GM18907 (cell line): ENCODE results near the gene EPN2.
"Not testable (repeated sequence)": the region's sequence is repeated elsewhere in the genome, so short reads cannot be mapped to it uniquely, and the experiment has no call there.

ENCODE experiments used
- ATAC-seq: cut with Tn5 transposase; IDR thresholded peaks from one replicate; pipeline ENCODE4 v1.9.1; 2021; ENCODE audit warnings: mild to moderate bottlenecking, moderate library complexity; ENCODE audit not compliant: unreplicated experiment

The EPN2 gene

DNA sequence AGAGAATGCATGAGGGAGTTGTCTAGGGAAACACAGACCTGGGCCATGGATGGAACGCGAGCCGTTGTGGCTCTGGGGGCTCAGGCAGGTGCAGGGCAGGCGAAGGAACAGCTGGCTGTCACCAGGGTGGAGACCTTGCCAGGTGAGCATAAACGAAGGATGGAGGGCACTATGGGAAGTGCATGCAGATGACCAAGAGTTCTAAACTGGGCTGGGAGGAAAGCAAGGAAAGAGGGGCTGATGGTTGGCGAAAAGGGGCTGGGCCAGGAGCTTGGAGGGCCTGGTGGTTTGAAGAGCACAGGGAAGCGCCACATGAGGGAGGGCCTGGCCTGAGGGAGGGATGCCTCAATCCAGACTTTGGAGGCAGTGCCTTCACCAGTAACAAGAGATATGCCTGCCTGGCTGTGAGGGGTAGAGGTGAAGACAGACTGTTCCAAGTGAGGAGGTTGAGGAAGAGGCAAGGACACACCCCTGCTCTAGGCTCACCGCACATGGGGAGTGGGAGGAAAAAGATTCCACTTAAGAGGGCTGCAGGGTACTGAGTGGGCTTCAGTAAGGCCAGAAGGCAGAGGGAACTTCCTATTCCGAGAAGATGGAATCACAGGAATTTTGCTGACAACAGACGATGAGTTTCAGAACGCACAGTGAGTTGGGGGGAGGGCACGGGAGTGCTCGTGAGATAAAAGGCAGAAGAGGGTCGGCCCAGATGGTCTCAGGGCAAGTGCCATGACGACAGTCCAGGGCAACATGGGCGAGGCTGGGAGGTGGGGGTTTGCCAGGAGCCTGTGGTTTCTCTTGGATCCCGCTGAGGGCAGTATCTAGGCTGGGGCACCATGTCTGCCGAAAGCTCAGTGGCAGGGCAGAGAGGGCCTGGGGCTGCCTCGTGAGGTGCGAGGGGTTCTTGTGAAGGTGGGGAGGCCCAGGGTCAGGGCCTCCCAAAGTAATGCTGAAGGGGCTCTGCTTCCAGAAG, 104.8 kb downstream of the EPN2 start:
- ATAC-seq = no peak

DNA sequence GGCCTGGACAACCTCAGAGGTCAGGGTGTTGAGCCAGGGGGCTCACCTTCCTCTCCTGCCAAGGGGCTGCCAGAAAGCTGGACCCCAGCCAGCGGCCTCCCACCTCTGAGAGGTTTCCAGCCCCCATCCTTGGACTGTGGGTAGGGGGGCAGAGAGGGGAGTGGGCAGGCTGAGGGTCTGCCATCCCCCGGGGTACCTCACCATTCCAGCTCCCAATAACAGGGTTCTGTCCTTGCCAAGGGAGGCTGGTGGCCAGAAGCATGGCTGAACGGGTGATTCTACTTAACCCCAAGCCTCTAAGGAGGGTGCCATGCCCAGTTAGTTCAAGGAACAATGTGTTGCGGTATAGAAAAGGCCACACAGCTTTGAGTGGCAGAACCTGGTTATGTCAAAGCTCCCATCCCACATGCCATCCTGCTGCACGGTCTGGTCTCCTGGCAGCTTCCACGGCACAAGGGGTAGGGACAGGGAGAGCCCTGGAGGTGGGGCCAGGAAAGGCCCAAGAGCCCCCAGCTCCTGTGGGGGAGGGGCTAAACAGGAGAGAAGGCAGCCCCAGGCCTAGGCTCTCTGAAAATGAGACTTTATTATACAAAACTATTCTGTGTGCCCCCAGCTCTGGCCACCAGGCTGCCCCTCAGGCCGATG, 105.6 kb downstream of the EPN2 start:
- no peak for ATAC-seq

DNA sequence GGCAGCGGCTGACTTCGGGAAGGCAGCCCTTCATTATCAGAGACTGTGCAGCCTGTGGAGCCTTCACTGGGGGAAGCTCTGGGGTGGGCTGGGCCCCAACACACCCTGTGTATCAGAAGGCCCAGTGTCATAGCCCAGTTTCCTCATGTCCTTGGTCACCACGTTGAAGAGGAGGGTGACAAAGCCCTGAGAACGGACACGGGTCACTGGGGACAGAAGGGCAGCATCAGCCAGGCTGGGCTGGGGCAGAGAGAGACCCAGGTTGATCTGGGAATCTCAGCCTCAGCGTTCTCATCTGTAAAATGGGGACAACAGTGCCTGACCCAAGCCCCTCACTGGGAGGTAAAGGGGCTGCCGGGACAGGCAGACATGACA, 106.1 kb downstream of the EPN2 start:
- no peak for ATAC-seq

DNA sequence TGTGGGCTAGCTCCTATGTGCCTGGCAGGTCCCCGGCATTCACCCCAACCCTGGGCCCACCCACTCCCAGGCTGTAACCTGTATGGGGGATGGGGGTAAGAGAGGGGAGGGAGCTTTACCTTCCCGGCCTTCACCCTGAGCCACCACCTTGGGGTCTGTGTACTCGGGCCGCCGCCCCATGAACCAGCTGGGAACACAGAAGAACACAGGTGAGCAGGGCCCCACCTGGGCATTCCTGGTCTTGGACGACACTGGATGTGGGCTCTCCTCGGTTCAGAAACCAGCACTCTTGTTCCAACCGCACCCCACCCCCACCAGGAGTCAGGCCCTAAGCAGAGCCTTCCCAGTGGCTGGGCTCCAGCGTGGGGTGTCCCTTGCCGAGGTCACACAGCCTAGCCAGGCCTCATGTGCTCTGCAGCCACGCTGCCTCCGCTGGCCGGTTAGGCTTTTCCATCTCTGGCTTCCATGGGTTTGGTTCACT, 106.5 kb downstream of the EPN2 start:
- ATAC-seq = no peak

DNA sequence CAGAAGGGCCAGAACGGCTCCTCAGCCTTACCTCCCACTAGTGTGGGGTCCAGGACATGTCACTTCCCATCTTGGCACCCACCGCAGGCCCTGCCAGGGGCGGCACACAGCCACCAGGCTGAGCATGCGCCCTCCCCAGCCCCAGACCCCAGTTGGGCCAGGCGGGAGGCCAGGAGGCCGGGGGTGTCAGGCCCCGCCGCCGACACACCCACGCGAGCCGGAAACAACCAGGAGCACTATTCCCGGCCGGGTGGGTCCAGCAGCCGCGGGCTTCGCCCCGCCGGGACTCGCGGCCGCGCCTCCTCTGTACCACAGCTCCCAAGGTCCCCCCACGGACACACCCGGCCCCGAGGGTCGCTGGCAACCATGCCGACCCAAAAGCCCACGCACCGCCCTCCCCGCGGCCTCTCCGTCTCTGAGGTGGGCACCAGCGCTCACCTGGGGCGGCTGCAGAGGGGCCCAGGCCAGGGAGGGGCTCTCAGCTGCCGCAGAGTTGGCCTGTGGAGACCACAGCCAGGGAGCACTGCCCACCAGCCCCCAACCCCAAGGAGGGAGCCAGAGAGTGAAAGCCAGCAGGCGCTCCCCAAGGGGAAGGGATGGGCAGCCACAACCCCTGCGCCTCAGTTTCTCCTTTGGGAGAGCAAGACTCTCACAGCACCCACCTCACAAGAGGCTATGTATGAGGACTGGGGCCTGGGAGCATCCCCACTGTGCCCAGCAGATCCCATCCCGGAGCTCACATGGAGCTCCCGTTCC, 107.3 kb downstream of the EPN2 start:
- ATAC-seq = no peak

DNA sequence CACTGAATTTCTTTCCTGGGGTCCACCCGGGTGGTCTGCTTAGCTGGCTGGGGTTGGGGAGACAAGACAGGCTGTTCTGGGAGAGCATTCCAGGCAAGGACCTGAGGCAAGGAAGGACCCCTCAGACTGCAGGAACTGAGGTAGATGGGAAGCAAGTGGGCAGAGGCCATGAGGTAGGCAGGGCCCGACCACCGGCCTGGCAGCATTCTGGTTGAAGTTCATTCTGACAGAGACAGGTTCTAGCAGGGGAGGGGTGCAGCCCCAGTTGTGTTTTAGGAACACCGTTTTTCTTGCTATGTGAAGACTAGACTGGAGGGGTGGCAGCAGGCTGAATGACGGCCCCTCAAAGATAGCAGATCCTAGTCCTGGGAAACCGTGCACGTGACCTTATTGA, 107.9 kb downstream of the EPN2 start:
- no peak for ATAC-seq

DNA sequence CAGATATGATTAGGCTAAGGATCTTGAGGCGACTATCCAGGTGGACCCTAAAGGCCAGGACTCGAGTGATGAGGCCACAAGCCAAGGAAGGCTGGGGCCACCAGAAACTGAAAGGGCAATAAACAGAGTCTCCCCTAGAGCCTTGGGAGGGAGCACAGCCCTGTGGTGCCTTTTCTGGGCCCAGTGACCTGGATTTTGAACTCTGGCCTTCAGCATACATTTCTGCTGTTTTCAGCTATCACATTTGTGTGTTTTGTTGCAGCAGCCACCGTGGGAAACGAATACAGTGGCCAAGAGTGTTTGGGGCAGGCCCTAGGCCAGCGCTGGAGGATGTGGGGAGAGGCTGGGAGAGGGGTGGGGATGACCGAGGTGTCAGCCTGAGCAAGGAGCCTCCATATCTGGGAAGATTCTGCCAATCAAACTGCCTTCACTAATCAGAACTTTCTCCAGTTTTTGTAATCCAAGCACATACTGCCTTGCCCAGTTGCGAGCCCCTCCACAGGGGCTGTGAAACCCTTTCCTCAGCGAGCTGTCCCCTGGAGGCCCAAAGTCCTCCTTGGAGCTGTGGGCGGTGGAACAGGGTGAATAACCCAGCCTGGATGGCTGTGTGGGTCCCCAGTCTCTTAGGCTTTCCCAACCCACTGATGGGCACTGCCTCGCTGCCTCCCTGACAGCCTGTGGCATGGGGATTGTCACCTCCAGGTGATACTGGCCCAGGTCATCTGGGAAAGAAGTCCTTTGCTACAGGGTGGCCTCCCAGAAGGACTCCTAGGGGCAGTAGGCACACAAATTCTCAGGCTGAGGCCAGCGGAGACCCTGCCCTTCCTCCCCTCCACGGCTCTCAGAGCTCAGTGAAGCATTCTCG, 108.6 kb downstream of the EPN2 start:
- no peak for ATAC-seq

DNA sequence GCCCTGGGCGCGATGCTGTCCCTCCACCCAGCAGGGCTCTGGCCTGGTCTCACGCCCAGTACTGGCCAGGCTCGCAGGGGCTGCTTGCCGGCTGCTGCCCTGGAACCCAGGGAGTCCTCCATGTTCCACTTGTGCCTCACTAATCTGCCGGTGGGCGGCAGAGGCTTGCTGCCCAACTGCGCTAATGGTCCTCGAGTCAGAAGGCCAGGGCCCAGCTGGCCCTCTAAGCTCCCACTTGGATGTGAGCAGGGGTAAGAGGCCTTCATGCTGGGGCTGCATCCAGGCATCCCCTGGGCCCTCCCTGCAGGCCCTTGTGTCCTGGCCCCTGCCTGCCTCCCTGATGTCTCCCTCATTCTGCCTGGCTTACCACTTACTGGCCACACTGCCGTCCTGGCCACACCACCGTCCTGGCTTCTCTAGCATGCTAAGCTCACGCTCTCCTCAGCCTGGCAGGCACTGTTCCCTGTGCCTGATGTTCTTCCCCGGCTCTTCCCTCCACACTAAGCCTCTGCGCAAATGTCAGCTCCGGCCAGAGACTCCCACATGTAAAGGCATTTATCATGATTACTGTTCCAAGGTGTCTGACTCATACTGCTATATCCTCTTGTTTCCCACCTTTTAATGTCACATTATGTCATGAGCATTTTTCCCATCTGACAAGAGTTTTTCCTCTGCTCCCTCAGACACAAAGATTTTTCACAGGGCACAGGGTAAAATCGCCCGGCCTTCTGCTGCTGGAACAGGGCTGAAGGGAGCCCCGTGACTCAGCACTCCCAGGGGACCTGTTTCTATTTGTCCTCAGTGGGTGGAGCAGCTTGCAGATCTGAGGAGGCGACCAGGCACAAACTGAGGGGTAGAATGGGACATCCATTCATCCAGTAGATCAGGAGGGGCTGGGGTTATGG, 109.4 kb downstream of the EPN2 start:
- no peak for ATAC-seq

DNA sequence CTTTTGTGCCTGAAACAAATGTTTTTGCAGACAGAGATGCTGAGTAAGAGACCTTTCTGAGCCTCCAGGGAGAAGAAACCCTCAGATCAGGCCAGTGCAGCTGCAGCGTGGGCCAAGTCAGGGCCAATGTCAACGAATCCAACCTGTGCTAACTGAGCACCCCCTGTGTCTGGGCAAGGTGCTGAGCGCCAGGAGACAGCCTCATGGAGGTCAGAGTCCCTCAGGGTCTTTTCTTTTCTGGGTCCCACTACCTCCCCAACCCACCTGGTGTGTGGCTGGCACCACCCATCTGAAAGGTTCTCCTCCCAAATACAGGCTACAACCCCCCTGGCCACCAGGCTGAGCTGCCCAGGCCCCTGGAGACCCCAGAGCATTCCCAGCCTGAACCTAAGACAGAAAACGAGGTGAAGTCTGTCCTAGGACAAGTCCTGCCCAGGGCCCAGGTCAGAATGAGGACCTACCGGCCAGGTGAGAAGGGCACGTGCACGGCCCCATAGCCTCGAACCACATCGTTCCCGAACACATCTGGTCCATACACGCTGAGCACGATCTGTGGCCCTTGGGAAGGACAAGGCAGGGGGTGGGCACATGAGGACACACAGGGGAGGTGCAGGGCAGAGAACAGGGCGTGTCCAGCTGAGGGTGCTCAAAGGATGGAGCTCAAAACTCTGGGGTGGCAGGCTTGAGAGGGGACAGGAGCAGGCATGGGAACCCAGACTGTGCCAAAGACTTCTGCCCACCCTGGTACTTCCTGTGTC, 110.3 kb downstream of the EPN2 start:
- ATAC-seq = no peak

DNA sequence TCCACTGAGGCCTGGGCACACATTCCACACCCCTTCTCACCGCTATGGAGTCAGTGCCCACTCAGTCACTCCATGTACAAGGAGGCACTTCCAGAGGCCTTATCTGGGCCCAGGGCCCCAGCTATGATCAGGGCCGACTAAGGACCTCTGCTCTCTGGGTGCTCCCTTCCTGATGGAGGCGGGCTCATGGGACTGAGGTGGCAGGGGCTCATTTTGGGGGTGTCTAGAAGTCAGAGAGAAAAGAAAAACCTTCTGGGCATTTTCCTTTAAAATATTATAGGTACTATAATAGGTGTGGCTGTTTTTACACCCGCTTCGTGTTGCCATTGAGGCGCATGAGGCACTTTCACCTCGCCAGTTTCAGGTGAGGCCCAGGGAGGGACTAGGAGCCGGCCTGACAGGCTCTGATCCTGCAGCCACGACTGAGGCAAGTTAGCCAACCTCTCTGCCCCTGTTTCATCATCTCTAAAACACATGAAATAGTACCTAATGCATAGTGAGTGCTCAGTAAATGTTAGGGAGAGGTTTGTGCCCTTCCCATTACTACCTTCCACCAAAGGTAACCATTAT, 111.0 kb downstream of the EPN2 start:
- ATAC-seq = no peak

DNA sequence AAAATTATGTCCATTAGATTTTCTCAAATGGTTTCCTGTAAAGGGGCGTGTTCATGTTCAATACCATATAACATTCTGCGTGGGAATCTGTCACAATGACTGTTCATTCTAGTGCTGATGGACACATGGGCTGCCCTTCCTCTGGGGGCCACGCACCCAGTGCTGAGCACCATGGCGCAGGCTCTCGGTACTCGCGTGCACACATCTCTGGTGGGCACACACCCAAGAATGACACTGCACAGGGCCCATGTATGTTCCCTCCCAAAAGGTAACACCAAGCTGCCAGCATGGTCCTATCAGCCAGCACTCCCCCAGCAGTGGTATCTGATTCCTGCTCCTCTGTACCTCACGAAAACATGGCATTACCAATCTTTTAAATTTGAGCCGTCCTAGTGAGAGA, 111.6 kb downstream of the EPN2 start:
- no peak for ATAC-seq

DNA sequence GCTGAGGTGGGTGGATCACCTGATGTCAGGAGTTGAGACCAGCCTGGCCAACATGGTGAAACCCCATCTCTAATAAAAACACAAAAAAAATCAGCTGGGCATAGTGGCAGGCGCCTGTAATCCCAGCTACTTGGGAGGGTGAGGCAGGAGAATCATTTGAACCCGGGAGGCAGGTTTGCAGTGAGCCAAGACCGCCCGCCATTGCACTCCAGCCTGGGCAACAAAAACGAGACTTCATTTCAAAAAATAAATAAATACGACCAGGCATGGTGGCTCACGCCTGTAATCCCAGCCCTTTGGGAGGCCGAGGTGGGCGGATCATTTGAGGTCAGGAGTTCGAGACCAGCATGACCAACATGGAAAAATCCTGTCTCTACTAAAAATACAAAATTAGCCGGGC, 116.2 kb downstream of the EPN2 start:
- ATAC-seq = not testable (repeated sequence)

DNA sequence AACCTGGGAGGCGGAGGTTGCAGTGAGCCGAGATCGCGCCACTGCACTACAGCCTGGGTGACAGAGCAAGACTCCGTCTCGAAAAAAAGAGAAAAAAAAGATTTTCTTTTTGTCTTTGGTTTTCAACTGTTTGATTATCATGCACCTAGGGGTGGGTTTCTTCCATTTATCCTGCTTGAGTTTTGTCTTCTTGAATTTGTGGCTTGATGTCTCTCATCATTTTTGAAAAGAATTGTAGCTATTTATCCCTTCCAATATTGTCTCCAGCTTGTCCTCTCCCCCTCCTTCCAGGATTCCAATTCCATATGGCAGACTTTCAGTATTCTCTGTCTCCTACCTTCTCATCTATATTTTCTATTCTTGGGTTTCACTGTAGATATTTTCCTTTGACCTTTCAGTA, 117.6 kb downstream of the EPN2 start:
- no peak for ATAC-seq

DNA sequence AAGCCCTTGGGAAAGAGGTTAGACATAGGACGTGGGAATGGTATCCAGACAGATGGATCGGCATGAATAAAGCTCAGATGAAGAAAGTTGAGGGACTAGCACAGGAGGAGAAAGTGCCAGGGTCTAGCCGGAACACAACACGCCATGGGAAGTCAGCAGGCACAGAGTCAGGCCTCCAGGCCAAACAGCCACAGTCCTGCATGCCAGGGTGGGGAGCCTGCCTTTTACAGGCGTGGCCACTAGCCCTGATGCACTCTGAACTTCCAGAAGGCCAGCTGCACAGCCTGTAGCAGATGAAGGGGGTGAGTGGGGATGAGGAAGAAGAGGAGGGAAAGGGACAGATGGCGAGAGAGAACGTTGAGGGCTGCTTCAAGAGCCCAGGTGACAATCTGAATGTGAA, 120.2 kb downstream of the EPN2 start:
- ATAC-seq = no peak

DNA sequence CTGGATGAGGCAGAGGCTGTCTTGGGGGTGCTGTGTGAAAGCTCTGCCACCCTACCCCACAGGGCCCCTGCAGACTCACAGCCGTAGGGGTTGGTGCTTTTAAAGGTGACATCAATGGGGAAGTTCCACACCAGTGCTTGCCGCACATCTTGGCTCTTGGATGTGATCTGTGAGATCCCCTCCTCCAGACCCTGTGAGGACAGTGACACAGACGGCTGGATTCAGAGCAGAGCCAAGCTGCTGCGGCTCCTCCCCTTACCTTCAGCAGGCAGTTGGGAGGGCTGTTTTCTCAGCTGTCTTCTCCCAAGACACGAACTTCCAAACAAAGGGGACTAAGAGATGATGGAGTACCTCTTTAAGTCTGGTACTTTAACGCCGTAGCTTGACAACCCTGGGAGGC, 120.6 kb downstream of the EPN2 start:
- ATAC-seq = no peak

DNA sequence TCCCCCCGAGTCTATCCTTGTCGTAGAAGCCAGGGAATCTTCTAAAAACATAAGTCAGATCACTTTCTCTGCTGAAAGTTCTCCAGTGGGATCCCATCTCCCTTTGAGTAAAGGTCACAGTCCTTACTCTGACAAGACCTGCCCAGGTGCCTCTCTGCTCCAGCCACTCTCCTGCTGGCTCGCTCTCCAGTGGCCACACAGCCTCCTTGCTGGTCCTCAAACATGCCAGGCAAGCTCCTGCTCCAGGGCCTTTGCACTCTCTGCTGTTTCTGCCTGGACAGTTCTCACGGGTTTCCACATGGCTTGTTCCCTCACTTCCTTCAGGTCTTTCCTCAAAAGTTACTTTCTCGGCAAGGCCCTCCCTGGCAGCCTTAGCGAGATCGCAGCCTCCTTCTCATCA, 122.0 kb downstream of the EPN2 start:
- no peak for ATAC-seq

DNA sequence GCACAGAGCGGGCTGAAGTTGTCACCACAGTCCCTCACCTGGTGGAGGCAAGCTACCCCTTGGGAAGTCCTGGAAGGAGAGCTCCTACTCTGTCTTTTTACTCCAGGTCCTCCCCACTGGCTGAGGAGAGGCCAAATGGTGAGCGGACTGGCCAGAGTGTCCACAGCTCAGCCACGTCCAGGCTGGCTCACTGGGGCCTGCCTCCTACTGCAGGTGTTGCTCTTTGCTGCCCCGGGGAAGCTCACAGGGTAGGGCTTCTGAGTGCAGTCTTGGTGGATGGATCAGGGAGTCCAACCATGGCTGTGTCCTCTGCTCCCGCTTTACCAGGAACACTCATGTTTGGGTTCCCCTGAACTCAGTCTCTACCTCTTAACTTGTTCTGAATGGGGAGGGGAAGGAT, 122.7 kb downstream of the EPN2 start:
- no peak for ATAC-seq

DNA sequence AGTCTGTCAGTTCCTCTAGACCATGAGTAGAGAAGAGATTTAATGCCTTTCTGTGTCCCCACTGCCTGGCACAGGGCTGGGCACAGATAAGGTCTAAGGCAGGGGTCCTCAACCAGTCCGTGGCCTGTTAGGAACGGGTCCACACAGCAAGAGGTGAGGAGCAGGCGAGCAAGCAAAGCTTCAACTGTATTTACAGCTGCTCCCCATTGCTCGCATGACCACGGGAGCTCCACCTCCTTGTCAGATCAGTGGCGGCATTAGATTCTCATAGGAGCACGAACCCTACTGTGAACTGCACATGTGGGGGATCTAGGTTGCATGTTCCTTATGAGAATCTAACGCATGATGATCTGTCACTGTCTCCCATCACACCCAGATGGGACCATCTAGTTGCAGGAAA, 123.6 kb downstream of the EPN2 start:
- ATAC-seq = no peak

DNA sequence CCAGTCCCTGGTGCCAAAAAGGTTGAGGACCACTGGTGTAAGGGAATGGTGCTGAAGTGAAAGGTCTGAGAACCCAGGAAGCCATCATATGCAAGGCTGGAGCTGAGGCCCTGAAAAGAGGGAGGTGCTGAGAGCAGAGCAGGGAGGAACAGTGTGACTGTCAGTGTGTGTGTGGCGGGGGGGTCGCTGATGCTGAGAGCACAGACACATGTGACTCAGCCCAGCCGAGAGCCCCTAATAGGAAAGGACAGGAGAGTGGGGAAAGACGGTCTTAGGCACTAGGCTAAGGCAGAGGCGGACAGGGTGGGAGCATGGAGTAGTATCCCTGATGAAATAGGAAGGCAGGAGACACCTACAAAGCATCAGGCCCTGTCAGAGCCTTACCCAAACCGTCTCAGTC, 124.2 kb downstream of the EPN2 start:
- no peak for ATAC-seq
